ENCODE measurements around the gene MFSD6.
A peak's percentile ranks its signal among the peaks of the same experiment; 100 is the strongest.

Gene MFSD6

DNA sequence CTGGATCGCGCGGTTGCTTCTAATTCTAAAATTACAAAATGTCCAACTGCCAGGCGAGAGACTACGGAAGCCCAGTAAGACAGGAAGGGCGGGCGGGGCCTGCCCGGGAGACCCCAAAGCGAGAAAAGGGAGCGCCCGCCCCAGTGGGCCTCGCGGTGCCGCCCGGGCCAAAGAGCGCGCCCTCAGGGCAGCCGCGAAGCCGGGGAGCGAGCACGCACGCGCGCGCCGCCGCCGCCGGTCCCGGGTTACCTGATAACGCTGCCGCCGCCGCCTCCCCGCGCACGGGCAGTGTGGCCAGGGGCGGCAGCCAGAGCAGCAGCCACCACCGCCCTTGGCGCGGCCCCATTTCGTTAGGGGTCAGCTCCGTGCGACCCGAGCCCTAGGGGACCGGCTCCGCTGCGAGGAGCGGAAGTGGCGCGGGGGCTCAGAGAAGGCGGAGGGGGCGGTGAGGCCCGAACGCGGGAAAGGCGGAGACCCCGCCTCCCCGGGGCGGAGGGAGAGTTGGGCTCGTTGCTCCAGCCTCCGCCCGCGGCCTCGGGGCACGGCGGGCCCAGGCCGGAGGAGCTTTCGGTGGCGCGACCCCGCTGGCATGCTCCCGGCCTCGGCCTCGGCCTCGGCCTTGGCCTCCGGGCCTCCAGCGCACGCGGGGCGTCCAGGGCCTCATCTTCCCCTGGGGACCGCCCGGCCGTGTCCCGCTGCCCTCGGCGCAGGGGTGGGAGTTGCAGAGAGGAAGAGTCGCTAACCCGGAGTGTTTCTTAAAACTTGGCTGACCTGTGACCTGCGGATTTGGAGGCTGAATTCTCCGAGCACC lies 126.4 kb downstream of the MFSD6 start, which contains the start of gene NEMP2:
TSS of gene NEMP2 (minus strand) at position 413 of the 811 bp plus-strand sequence. CDS start at position 346, 67 bp downstream.
- peak; percentile 78 to 87 for DNase-seq

DNA sequence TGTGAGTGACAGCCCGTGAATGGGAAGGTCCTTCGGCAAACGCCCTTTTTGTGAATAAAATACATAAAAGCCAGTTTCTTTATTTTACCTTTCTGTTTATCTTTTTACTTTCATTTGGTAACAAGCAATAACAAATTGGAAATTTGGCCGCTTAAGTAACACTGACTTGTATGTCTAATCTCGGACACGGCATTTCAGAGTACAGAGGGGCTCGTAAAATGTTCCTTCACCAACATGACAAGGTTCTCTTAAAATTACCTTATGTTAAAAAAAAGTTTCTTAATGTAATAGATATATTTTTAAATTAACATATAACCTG lies 126.9 kb downstream of the MFSD6 start:
- DNase-seq, result no peak

DNA sequence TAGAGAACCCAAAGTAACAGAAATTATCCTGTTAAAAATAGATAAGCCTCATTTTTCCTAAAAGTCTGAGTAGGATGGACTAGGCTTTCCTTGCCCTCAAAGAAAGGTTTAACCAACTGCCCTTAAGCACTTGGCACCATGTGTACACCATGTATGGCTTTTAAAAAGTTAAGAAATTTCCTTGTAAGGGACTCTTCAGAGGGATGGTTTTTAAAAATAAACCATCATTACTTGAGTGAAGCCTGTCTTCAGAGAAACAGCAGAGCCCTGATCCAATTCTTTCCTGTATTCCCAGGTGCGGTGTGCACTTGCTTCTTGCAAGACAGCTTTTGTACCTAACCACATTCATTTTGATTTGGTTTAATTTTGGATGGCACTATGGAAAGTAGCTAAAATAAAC lies 127.4 kb downstream of the MFSD6 start:
- no peak for DNase-seq

DNA sequence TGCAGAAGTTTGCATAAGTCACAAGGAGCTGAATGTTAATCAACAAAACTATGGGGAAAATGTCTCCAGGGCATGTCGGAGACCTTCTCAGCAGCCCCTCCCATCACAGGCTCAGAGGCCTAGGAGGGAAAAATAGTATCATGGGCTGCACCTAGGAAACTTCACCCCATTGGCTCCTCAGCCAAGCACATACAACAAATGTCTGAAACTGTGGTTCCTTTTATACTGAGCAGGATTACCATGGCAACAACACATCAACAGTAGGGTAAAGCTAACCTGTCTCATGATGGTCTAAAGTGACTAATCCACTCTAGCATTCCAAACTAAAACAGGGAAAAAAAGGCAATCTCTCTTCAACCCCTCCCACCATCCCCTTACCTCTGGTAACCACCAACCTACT lies 129.6 kb downstream of the MFSD6 start:
- peak in 1 of 2 experiments; percentile 43 for DNase-seq

DNA sequence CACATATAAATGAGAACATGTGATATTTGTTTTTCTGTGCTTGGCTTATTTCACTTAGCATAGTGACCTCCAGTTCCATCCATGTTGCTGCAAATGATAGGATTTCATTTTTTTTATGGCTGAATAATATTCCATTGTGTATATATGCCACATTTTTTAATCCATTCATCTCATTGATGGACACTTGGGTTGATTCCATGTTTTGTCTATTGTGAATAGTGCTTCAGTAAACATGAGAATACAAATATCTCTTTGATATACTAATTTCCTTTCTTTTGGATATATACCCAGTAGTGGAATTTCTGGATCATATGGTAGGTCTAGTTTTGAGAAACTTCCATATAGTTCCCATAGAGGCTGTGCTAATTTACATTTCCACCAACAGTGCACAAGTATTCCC lies 130.0 kb downstream of the MFSD6 start:
- DNase-seq, result no peak

DNA sequence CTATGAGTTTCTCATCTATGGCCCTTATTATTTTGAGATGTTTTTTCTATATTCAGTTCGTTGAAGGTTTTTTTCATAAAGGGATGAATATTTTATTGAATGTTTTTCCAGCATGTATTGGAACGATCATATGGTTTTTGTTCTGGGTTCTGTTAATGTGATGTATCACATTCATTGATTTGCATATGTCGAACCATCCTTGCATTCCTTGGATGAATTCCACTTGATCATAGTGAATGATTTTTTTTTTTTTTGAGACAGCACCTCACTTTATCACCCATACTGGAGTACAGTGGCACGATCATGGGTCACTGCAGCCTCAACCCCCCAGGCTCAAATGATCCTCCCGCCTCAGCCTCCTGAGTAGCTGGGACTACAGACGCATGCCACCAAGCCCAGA lies 131.9 kb downstream of the MFSD6 start:
- DNase-seq, result no peak

DNA sequence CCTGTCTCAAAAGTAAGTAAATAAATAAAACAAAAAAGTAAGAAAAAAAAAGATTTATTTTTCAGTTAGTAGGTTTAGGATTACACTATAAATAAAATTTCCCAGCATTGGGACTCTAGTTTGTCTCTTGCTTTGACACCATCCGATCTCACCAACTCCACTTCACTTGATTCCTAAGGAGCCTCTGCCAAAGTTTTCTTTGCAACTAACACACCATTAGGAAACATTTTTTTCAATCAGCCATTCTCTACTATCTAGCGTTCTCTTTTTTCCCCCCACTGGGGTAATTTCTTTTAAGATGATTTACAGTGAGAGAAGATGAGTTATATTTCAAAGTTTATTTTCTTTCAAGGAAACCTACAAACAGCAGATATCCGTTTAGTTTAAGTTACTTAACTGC lies 136.9 kb downstream of the MFSD6 start:
- DNase-seq, result no peak

DNA sequence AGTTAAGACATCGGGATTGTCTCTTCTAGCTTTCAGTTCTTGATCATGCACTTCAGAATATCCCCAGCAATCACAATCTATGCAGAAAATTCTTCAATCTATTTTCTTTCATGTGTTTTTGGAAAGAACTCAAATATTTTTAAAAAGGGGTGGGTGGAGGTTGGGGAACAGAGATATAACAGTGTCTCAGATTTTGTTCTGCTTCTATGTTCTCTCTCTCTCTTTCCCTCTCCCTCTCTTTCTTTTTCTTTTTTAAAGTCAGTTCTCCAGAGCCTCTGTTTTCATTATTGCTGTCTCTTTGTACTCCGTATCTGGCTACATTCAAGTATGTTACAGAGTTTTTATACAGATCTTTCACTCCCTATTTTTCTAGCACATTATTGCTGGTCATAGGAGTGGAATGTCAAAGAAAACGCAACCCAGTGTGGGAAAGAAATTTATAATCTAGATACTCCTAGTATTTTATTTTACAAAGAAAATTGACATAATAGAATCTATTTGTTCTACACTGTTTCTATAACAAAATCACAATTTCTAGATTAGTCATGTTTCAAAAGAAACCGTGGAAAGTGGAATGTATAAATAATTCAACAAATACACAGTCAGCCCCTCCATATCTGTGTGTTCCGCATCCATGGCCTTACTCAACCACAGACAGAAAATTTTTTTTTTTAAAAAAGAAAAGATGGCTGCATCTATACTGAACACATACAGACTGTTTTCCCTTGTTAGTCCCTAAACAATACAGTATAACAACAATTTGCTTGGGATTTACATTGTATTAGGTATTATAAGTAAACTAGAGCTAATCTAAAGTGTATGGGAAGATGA lies 137.6 kb downstream of the MFSD6 start:
- DNase-seq, result no peak

DNA sequence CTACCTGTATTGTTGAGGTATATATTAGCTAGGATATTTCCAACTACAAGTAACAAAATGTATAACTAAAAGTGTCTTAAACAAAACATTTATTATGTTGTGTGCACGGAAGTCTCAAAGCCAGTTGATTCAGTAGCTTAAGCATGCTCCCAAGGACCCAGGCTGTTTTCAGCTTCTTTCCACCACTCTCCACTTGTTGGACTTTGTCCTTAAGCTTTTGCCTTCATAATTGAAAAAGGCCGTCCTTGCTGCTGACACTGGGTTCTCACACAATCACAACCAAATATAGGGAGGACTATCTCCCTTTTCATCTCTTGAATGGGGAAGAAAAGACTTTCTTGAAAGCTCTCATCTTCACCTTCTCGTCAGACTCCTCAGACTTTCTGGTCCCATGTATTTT lies 138.6 kb downstream of the MFSD6 start:
- DNase-seq, result no peak

DNA sequence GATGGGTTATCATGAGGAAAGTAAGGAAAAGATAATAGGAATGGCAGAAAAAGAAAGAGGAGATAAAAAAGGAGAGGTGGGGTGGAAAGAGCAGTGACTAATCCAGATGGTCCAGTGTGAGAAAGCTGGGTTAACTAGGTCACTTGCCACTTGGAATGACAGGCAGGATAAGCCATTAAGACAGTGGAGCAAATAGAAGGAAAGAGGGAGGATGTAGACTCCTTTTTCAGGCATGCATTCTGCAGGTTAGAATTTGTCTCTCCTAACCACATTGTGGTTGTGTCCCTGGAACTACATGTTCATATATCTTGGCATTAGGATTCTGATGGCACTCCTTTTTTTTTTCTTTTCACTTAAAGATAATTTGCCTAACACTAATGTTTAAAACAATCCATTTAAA lies 139.7 kb downstream of the MFSD6 start:
- no peak for DNase-seq

DNA sequence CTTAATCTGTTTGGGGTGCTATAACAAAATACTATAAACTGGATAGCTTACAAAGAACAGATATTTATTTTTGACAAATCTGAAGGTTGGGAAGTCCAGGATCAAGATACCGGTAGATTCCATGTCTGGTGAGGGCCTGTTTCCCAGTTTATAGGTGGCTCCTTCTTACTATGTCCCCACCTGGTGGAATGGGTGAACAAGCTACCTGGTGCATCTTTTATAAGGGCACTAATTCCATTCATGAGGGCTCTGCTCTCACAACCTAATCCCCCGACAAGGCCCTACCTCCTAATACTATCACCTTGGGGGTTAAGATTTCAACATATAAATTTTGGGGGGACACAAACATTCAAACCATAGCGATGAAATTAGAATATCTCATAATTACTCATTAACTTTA lies 142.0 kb downstream of the MFSD6 start:
- DNase-seq, result no peak
